HEK293 (cell line): ENCODE measurements around the gene ZNF48.
A peak's percentile ranks its signal among the peaks of the same experiment; 100 is the strongest.

ENCODE experiments used
- CTCF ChIA-PET: fragments of 350-600 bp; formaldehyde crosslinking; extraction: SDS; loops from one replicate; lab custom pipeline; 2021; ENCODE audit warnings: antibody characterized with exemption; lab: Yijun Ruan, JAX
- POLR2A ChIA-PET: fragments of 300-600 bp; formaldehyde crosslinking; extraction: SDS; loops from one replicate; lab custom pipeline; 2020; ENCODE audit warnings: antibody characterized with exemption, inconsistent platforms; lab: Yijun Ruan, JAX
- H3K27ac ChIP-seq: fragments of 200-500 bp; sonication (Bioruptor generic); 2 replicates; pipeline ENCODE4 v1.5.1; 2014; ENCODE audit warnings: low read depth, low read length, control low read depth, inconsistent platforms; ENCODE audit errors: extremely low read depth
- H3K36me3 ChIP-seq, 2 experiments: fragments of 200-500 bp in 1 of 2; sonication (Bioruptor generic) in 1 of 2; 1 replicate in 1 of 2; 2 replicates in 1 of 2; pipeline ENCODE4 v1.5.1; 2014 to 2017; ENCODE audit warnings: inconsistent platforms in 2 of 2, low read length in 2 of 2; ENCODE audit not compliant: control insufficient read depth in 2 of 2, insufficient read depth in 1 of 2
- H3K4me1 ChIP-seq: fragments of 200-500 bp; sonication (Bioruptor generic); 2 replicates; pipeline ENCODE4 v1.5.1; 2014; ENCODE audit warnings: mild to moderate bottlenecking, low read length, inconsistent platforms; ENCODE audit not compliant: control insufficient read depth, insufficient read depth
- H3K4me3 ChIP-seq: 2 replicates; pipeline ENCODE4 v1.5.1; 2011; ENCODE audit warnings: low read depth, mild to moderate bottlenecking, control low read depth, low read length, moderate library complexity
- H3K9me3 ChIP-seq: fragments of 200-500 bp; sonication (Bioruptor generic); 2 replicates; pipeline ENCODE4 v1.5.1; 2014; ENCODE audit warnings: low read depth, low read length, inconsistent platforms; ENCODE audit not compliant: control insufficient read depth, insufficient read depth
- SP7 ChIP-seq: fragments of 450-650 bp; formaldehyde crosslinking; IDR thresholded peaks from 2 replicates; pipeline ENCODE4 v1.5.1; 2016; ENCODE audit warnings: missing biosample characterization, missing genetic modification characterization
- TRIM28 ChIP-seq: IDR thresholded peaks from 2 replicates; pipeline ENCODE4 v1.6.1; 2011; ENCODE audit warnings: low read length, control low read depth, borderline replicate concordance
- YY1 ChIP-seq: fragments of 450-650 bp; formaldehyde crosslinking; IDR thresholded peaks from 2 replicates; pipeline ENCODE4 v1.5.1; 2018; ENCODE audit warnings: missing biosample characterization, missing genetic modification characterization
- ZEB2 ChIP-seq: fragments of 450-650 bp; formaldehyde crosslinking; IDR thresholded peaks from 2 replicates; pipeline ENCODE4 v1.5.1; 2016; ENCODE audit warnings: missing biosample characterization, missing genetic modification characterization
- ZNF146 ChIP-seq: fragments of 450-650 bp; formaldehyde crosslinking; IDR thresholded peaks from 2 replicates; pipeline ENCODE4 v1.5.1; 2016; ENCODE audit warnings: missing biosample characterization, missing genetic modification characterization
- ZNF341 ChIP-seq: fragments of 450-650 bp; formaldehyde crosslinking; IDR thresholded peaks from 2 replicates; pipeline ENCODE4; 2016; ENCODE audit warnings: low read depth, missing biosample characterization, missing genetic modification characterization
- ZNF354C ChIP-seq: fragments of 450-650 bp; formaldehyde crosslinking; IDR thresholded peaks from 2 replicates; pipeline ENCODE4 v1.5.1; 2016; ENCODE audit warnings: missing biosample characterization, missing genetic modification characterization, low read depth, borderline replicate concordance
- ZNF366 ChIP-seq: fragments of 450-650 bp; formaldehyde crosslinking; conservative IDR thresholded peaks from 2 replicates; pipeline ENCODE4 v1.5.1; 2016; ENCODE audit warnings: missing biosample characterization, missing genetic modification characterization
- ZNF514 ChIP-seq: fragments of 450-650 bp; formaldehyde crosslinking; IDR thresholded peaks from 2 replicates; pipeline ENCODE4 v1.5.1; 2016; ENCODE audit warnings: missing biosample characterization, missing genetic modification characterization
- ZNF600 ChIP-seq: fragments of 450-650 bp; formaldehyde crosslinking; IDR thresholded peaks from 2 replicates; pipeline ENCODE4 v1.5.1; 2016; ENCODE audit warnings: missing biosample characterization, missing genetic modification characterization
- ZNF623 ChIP-seq: fragments of 450-650 bp; formaldehyde crosslinking; IDR thresholded peaks from 2 replicates; pipeline ENCODE4 v1.5.1; 2016; ENCODE audit warnings: missing biosample characterization, missing genetic modification characterization
- ZSCAN30 ChIP-seq: fragments of 450-650 bp; IDR thresholded peaks from 2 replicates; pipeline ENCODE4 v1.5.1; 2018; ENCODE audit warnings: missing biosample characterization, mild to moderate bottlenecking, missing genetic modification characterization, moderate library complexity
- TF ChIP-seq, protein P1 (sequence below): fragments of 450-650 bp; formaldehyde crosslinking; IDR thresholded peaks from 2 replicates; pipeline ENCODE4 v1.5.1; 2016; ENCODE audit warnings: missing biosample characterization, missing genetic modification characterization
- TF ChIP-seq, protein P2 (sequence below): fragments of 450-650 bp; formaldehyde crosslinking; IDR thresholded peaks from 2 replicates; pipeline ENCODE4 v1.5.1; 2016; ENCODE audit warnings: missing biosample characterization, missing genetic modification characterization, borderline replicate concordance
- TF ChIP-seq, protein P3 (sequence below): fragments of 450-650 bp; formaldehyde crosslinking; IDR thresholded peaks from 2 replicates; pipeline ENCODE4 v1.5.1; 2016; ENCODE audit warnings: missing biosample characterization, missing genetic modification characterization
- TF ChIP-seq, protein P4 (sequence below): fragments of 450-650 bp; formaldehyde crosslinking; IDR thresholded peaks from 2 replicates; pipeline ENCODE4 v1.5.1; 2017; ENCODE audit warnings: missing biosample characterization, mild to moderate bottlenecking, missing genetic modification characterization, moderate library complexity

ZNF48 gene

DNA sequence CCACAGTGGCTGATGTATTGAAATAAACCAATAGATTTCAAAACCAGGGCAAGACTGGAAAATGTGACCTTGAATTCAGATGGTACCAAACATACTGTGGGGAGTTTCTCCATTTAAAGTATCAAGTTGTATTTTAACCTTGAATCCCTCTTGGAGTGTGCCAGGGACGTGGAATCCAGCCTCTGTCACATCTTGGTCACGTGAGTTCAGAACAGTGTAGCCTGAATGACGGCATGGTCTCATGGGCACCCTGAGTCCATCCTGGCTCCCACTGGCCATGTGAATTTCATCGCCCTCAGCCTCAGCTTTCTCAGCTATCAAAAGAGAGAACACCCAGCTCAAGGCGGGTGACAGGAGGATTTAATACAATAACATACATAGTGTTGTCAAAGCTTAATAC lies 18.9 kb downstream of the ZNF48 start:
- peaks cover 12% of the 10 kb centered on the region for H3K4me1 ChIP-seq
- H3K36me3 ChIP-seq = peaks cover 21 to 83% of the 10 kb centered on the region in 2 experiments; a peak in 2 of 3 replicates
- H3K9me3 ChIP-seq = no peaks in the 10 kb centered on the region
- H3K27ac ChIP-seq = no peak overlapping the region
- H3K4me3 ChIP-seq = no peak overlapping the region
- ChIA-PET POLR2A (interaction anchor here (0.5 to 1.6 kb wide), 2 partner anchors 72 to 196 kb away, joined by 3 read pairs; partner anchors contain the start of gene ZNF689), CTCF (interaction anchor here (0.6 to 1.1 kb wide), 5 partner anchors 16 to 270 kb away, joined by 3 to 5 read pairs (median 3); partner anchors contain the start of gene DCTPP1)
- TF ChIP-seq, protein P1, sequence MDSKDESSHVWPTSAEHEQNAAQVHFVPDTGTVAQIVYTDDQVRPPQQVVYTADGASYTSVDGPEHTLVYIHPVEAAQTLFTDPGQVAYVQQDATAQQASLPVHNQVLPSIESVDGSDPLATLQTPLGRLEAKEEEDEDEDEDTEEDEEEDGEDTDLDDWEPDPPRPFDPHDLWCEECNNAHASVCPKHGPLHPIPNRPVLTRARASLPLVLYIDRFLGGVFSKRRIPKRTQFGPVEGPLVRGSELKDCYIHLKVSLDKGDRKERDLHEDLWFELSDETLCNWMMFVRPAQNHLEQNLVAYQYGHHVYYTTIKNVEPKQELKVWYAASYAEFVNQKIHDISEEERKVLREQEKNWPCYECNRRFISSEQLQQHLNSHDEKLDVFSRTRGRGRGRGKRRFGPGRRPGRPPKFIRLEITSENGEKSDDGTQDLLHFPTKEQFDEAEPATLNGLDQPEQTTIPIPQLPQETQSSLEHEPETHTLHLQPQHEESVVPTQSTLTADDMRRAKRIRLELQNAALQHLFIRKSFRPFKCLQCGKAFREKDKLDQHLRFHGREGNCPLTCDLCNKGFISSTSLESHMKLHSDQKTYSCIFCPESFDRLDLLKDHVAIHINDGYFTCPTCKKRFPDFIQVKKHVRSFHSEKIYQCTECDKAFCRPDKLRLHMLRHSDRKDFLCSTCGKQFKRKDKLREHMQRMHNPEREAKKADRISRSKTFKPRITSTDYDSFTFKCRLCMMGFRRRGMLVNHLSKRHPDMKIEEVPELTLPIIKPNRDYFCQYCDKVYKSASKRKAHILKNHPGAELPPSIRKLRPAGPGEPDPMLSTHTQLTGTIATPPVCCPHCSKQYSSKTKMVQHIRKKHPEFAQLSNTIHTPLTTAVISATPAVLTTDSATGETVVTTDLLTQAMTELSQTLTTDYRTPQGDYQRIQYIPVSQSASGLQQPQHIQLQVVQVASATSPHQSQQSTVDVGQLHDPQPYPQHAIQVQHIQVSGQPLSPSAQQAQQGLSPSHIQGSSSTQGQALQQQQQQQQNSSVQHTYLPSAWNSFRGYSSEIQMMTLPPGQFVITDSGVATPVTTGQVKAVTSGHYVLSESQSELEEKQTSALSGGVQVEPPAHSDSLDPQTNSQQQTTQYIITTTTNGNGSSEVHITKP (tag by site-specific recombination) = peak; percentile 52
- TF ChIP-seq, protein P2, sequence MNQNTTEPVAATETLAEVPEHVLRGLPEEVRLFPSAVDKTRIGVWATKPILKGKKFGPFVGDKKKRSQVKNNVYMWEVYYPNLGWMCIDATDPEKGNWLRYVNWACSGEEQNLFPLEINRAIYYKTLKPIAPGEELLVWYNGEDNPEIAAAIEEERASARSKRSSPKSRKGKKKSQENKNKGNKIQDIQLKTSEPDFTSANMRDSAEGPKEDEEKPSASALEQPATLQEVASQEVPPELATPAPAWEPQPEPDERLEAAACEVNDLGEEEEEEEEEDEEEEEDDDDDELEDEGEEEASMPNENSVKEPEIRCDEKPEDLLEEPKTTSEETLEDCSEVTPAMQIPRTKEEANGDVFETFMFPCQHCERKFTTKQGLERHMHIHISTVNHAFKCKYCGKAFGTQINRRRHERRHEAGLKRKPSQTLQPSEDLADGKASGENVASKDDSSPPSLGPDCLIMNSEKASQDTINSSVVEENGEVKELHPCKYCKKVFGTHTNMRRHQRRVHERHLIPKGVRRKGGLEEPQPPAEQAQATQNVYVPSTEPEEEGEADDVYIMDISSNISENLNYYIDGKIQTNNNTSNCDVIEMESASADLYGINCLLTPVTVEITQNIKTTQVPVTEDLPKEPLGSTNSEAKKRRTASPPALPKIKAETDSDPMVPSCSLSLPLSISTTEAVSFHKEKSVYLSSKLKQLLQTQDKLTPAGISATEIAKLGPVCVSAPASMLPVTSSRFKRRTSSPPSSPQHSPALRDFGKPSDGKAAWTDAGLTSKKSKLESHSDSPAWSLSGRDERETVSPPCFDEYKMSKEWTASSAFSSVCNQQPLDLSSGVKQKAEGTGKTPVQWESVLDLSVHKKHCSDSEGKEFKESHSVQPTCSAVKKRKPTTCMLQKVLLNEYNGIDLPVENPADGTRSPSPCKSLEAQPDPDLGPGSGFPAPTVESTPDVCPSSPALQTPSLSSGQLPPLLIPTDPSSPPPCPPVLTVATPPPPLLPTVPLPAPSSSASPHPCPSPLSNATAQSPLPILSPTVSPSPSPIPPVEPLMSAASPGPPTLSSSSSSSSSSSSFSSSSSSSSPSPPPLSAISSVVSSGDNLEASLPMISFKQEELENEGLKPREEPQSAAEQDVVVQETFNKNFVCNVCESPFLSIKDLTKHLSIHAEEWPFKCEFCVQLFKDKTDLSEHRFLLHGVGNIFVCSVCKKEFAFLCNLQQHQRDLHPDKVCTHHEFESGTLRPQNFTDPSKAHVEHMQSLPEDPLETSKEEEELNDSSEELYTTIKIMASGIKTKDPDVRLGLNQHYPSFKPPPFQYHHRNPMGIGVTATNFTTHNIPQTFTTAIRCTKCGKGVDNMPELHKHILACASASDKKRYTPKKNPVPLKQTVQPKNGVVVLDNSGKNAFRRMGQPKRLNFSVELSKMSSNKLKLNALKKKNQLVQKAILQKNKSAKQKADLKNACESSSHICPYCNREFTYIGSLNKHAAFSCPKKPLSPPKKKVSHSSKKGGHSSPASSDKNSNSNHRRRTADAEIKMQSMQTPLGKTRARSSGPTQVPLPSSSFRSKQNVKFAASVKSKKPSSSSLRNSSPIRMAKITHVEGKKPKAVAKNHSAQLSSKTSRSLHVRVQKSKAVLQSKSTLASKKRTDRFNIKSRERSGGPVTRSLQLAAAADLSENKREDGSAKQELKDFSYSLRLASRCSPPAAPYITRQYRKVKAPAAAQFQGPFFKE (tag by site-specific recombination) = no peak
- TF ChIP-seq ZNF623 (tag by site-specific recombination) = no peak
- no peak for TF ChIP-seq ZNF514 (tag by site-specific recombination)
- TF ChIP-seq, all 188 proteins: peak for 1

DNA sequence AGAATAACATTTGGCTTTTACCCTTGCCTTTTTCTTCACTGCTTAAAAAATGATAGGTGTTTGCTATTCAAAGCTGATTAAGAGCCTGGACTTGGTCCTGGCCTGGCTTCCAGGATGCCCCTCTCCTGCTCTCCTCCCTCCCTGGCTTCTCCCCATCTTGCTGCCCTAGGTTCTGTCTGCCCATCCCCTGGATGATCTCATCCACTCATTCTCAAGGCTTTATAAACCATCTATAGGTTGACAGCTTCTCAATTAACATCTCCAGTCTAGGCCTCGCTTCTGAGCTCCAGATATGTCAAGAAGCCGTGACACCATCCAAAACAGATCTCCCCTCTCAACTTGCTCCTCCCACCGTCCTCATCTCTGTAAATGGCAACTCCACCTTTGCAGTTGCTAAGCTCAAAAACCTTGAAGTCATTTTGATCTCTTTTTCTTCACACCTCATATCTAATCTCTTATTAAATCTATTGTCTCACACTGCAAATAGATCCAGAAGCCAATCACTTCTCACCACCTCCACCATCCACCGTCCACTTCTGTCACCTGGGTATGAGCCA lies 20.9 kb downstream of the ZNF48 start:
- POLR2A ChIA-PET = interaction anchor here (0.6 to 2.8 kb wide), 5 partner anchors 9 to 311 kb away, joined by 4 to 11 read pairs (median 6); partner anchors contain the start of genes TBC1D10B and ZNF771
- Histone ChIP-seq H3K27ac (no peak overlapping the region), H3K36me3 (peaks cover 41 to 84% of the 10 kb centered on the region in 2 experiments; a peak in 2 of 3 replicates), H3K9me3 (no peaks in the 10 kb centered on the region), H3K4me3 (no peak overlapping the region), H3K4me1 (peaks cover 12% of the 10 kb centered on the region)
- CTCF ChIA-PET = interaction anchor here (0.6 to 1.0 kb wide), 4 partner anchors 21 to 428 kb away, joined by 3 to 5 read pairs (median 3); partner anchors contain the start of gene ZNF48
- TF ChIP-seq ZNF366 (tag by site-specific recombination) (no peak; the same call in 1 of the 2 replicates), ZNF354C (tag by site-specific recombination) (no peak), ZNF146 (tag by site-specific recombination) (no peak), ZEB2 (peak; percentile 38), YY1 (no peak), ZNF600 (tag by site-specific recombination) (peak; percentile 80), ZNF341 (tag by site-specific recombination) (no peak), SP7 (tag by site-specific recombination) (peak; percentile 72), ZSCAN30 (tag by site-specific recombination) (no peak), TRIM28 (0 out of 2 replicates have a peak, but pooled peaks have one; percentile 28)
- TF ChIP-seq, protein P3, sequence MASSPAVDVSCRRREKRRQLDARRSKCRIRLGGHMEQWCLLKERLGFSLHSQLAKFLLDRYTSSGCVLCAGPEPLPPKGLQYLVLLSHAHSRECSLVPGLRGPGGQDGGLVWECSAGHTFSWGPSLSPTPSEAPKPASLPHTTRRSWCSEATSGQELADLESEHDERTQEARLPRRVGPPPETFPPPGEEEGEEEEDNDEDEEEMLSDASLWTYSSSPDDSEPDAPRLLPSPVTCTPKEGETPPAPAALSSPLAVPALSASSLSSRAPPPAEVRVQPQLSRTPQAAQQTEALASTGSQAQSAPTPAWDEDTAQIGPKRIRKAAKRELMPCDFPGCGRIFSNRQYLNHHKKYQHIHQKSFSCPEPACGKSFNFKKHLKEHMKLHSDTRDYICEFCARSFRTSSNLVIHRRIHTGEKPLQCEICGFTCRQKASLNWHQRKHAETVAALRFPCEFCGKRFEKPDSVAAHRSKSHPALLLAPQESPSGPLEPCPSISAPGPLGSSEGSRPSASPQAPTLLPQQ (tag by site-specific recombination) = 0 out of 2 replicates have a peak, but pooled peaks have one; percentile 20
- TF ChIP-seq, protein P4, sequence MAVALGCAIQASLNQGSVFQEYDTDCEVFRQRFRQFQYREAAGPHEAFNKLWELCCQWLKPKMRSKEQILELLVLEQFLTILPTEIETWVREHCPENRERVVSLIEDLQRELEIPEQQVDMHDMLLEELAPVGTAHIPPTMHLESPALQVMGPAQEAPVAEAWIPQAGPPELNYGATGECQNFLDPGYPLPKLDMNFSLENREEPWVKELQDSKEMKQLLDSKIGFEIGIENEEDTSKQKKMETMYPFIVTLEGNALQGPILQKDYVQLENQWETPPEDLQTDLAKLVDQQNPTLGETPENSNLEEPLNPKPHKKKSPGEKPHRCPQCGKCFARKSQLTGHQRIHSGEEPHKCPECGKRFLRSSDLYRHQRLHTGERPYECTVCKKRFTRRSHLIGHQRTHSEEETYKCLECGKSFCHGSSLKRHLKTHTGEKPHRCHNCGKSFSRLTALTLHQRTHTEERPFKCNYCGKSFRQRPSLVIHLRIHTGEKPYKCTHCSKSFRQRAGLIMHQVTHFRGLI (tag by site-specific recombination) = no peak
